DOHH2 (cell line): ENCODE results near the gene IL1A.

ENCODE experiments used
- H3F3A ChIP-seq: fragments of 200-600 bp; sonication (generic), shearing (Covaris generic); 2 replicates; pipeline ENCODE4 v1.6.0; 2016; ENCODE audit warnings: antibody characterized with exemption, mild to moderate bottlenecking; ENCODE audit not compliant: control insufficient read depth, insufficient read depth
- H3K27ac ChIP-seq: fragments of 200-600 bp; sonication (generic); 2 replicates; pipeline ENCODE4 v1.5.1; 2014; ENCODE audit warnings: low read depth, mild to moderate bottlenecking, low read length, moderate library complexity
- H3K27me3 ChIP-seq: fragments of 200-600 bp; sonication (generic); 2 replicates; pipeline ENCODE4 v1.6.1; 2014; ENCODE audit warnings: mild to moderate bottlenecking, low read length, mixed read lengths; ENCODE audit not compliant: control insufficient read depth
- H3K36me3 ChIP-seq: fragments of 200-600 bp; sonication (generic); 2 replicates; pipeline ENCODE4 v1.6.1; 2014; ENCODE audit warnings: mild to moderate bottlenecking, low read length, moderate library complexity, mixed read lengths; ENCODE audit not compliant: control insufficient read depth
- H3K4me1 ChIP-seq: fragments of 200-600 bp; sonication (generic); 2 replicates; pipeline ENCODE4 v1.6.1; 2014; ENCODE audit warnings: mild to moderate bottlenecking, low read length, mixed read lengths; ENCODE audit not compliant: control insufficient read depth
- H3K4me2 ChIP-seq: fragments of 200-600 bp; sonication (generic); 2 replicates; pipeline ENCODE4 v1.6.0; 2014; ENCODE audit warnings: mild to moderate bottlenecking, low read length, moderate library complexity
- H3K4me3 ChIP-seq: fragments of 200-600 bp; sonication (generic); 2 replicates; pipeline ENCODE4 v1.5.1; 2014; ENCODE audit warnings: mild to moderate bottlenecking, low read length, mixed read lengths
- H3K79me2 ChIP-seq: fragments of 200-600 bp; sonication (generic); 2 replicates; pipeline ENCODE4 v1.6.1; 2014; ENCODE audit warnings: mild to moderate bottlenecking, low read length, mixed read lengths; ENCODE audit not compliant: control insufficient read depth
- H3K9me2 ChIP-seq: fragments of 200-600 bp; sonication (generic); replicated peaks from 2 replicates; pipeline ENCODE4 v1.6.1; 2014; ENCODE audit warnings: mild to moderate bottlenecking, low read length, mixed read lengths; ENCODE audit not compliant: control insufficient read depth
- H3K9me3 ChIP-seq: fragments of 200-600 bp; sonication (generic); 2 replicates; pipeline ENCODE4 v1.6.1; 2014; ENCODE audit warnings: antibody characterized with exemption, low read length, mixed read lengths; ENCODE audit not compliant: control insufficient read depth, insufficient read depth
- H4K20me1 ChIP-seq: fragments of 200-600 bp; sonication (generic); 2 replicates; pipeline ENCODE4 v1.6.0; 2014; ENCODE audit warnings: low read depth, mild to moderate bottlenecking, antibody characterized with exemption, low read length, moderate library complexity; ENCODE audit not compliant: control insufficient read depth, insufficient read depth
- EZH2phosphoT487 ChIP-seq: fragments of 200-600 bp; sonication (generic); IDR thresholded peaks from 2 replicates; pipeline ENCODE4 v1.6.1; 2017; ENCODE audit warnings: borderline replicate concordance, mild to moderate bottlenecking, antibody characterized with exemption, low read length, moderate library complexity, mixed read lengths
- TF ChIP-seq, protein P1 (sequence below): fragments of 200-600 bp; sonication (generic); IDR thresholded peaks from one replicate; pipeline ENCODE4 v1.5.1; 2014; ENCODE audit warnings: antibody characterized with exemption, mild to moderate bottlenecking, low read depth, low read length; ENCODE audit not compliant: poor library complexity, severe bottlenecking

Gene IL1A

DNA sequence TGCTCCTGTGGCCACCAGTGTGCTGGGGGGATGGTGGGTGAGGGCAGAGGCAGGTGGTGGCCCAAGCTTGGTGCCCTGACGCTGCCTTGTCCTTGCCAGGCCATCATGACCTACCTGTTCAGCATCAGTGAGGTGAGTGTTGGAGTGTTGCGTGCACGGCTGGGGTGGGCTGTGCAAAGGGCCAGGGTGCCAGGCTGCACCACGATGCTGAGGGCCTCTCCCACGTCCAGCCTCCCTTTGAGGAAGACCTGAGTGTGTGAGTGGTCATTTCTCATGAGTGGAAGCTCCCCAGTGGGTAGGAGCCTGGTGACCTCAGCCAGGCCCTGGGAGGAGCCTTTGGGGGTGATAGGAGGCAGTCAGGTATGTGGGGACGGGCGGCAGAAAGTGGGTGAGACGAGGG lies 60.3 kb downstream of the IL1A start:
- Histone ChIP-seq H3K27me3 (peaks cover 6% of the 10 kb centered on the region; the same call in 1 of the 2 replicates), H4K20me1 (no peaks in the 10 kb centered on the region), H3K4me1 (peaks cover 5% of the 10 kb centered on the region), H3F3A (no peaks in the 10 kb centered on the region), H3K4me3 (no peak overlapping the region), H3K9me3 (no peaks in the 10 kb centered on the region), H3K9me2 (no peaks in the 10 kb centered on the region), H3K4me2 (no peak overlapping the region), H3K27ac (no peak overlapping the region), H3K36me3 (no peaks in the 10 kb centered on the region), H3K79me2 (no peaks in the 10 kb centered on the region)
- TF ChIP-seq, protein P1, sequence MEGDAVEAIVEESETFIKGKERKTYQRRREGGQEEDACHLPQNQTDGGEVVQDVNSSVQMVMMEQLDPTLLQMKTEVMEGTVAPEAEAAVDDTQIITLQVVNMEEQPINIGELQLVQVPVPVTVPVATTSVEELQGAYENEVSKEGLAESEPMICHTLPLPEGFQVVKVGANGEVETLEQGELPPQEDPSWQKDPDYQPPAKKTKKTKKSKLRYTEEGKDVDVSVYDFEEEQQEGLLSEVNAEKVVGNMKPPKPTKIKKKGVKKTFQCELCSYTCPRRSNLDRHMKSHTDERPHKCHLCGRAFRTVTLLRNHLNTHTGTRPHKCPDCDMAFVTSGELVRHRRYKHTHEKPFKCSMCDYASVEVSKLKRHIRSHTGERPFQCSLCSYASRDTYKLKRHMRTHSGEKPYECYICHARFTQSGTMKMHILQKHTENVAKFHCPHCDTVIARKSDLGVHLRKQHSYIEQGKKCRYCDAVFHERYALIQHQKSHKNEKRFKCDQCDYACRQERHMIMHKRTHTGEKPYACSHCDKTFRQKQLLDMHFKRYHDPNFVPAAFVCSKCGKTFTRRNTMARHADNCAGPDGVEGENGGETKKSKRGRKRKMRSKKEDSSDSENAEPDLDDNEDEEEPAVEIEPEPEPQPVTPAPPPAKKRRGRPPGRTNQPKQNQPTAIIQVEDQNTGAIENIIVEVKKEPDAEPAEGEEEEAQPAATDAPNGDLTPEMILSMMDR, result no peak
- TF ChIP-seq EZH2phosphoT487, result no peak
